BJ (cell line): ENCODE data around the gene OVOL1. TPM values are rescaled to one million over a fixed set of nuclear protein-coding genes. Genes with fewer than 3 reads are reported as not detected.

ENCODE experiments used
- CTCF ChIA-PET: fragments of 350-600 bp; formaldehyde crosslinking; extraction: SDS; loops from one replicate; lab custom pipeline; 2021; ENCODE audit warnings: antibody characterized with exemption, inconsistent platforms; lab: Yijun Ruan, JAX
- POLR2A ChIA-PET: fragments of 300-600 bp; sonication (Branson Sonifier 250); formaldehyde crosslinking; extraction: SDS; loops from one replicate; lab custom pipeline; 2021; ENCODE audit warnings: antibody characterized with exemption; lab: Charles Lee
- DNase-seq: peaks from one replicate; pipeline ENCODE4 v3.0.0-alpha.2; 2011; ENCODE audit warnings: low read depth
- H3K27me3 ChIP-seq: 2 replicates; pipeline ENCODE4 v1.6.0; 2011; ENCODE audit warnings: low read length; ENCODE audit not compliant: control insufficient read depth, insufficient read depth
- H3K36me3 ChIP-seq: 2 replicates; pipeline ENCODE4 v1.5.1; 2011; ENCODE audit warnings: low read length; ENCODE audit not compliant: control insufficient read depth, insufficient read depth
- H3K4me3 ChIP-seq: 2 replicates; pipeline ENCODE4 v1.5.1; 2011; ENCODE audit warnings: low read depth, mild to moderate bottlenecking, control low read depth, low read length
- CTCF ChIP-seq: IDR thresholded peaks from 2 replicates; pipeline ENCODE4 v1.5.1; 2011; ENCODE audit warnings: low read depth, mild to moderate bottlenecking, control low read depth, inconsistent platforms, low read length, moderate library complexity; ENCODE audit not compliant: insufficient read depth
- polyA plus RNA-seq: library from polyadenylated mRNA; depleted of rRNA; stranded (reverse); fragments of >200 nt; gene quantifications from 2 replicates; pipeline ENCODE4 v1.2.3, GENCODE V29; 2011; rRNA removed

Gene OVOL1
- polyA plus RNA-seq, 1 experiment = not detected

- no peak for DNase-seq
- POLR2A ChIA-PET = no interaction called here
- CTCF ChIA-PET = interaction anchor here (0.8 kb wide), 1 partner anchor 11 kb away, joined by 3 read pairs; no protein-coding TSS in a partner anchor
- no peak for TF ChIP-seq CTCF
- H3K36me3 ChIP-seq = no peaks in the 10 kb centered on the region
- H3K27me3 ChIP-seq = no peaks in the 10 kb centered on the region
- no peak overlapping the region for H3K4me3 ChIP-seq
Measured at GRCh38 chr11:65843811-65844210, 56.9 kb downstream of the OVOL1 start.

- Histone ChIP-seq H3K36me3 (no peaks in the 10 kb centered on the region), H3K27me3 (no peaks in the 10 kb centered on the region), H3K4me3 (no peak overlapping the region)
- no peak for TF ChIP-seq CTCF
- CTCF ChIA-PET = interaction anchor here (0.7 to 1.8 kb wide), 2 partner anchors 132 to 141 kb away, joined by 4 to 5 read pairs; partner anchors contain the start of gene KAT5
- POLR2A ChIA-PET = interaction anchor here (0.6 kb wide), 1 partner anchor 1592 kb away, joined by 3 read pairs; no protein-coding TSS in a partner anchor
- DNase-seq = no peak
Measured at GRCh38 chr11:65844231-65844872, 57.5 kb downstream of the OVOL1 start.

Other genes with a start within 250 kb of the OVOL1 start
- gene LTBP3, start 228.7 kb upstream of the OVOL1 start, polyA plus RNA-seq = 37.9 and 77.7 TPM in 2 replicates
- gene ZNRD2, start 216.6 kb upstream of the OVOL1 start, polyA plus RNA-seq = 48.7 and 73.3 TPM in 2 replicates
- gene FAM89B, start 214.5 kb upstream of the OVOL1 start, polyA plus RNA-seq = 38.2 and 56.9 TPM in 2 replicates
- 17.9 and 30.9 TPM in 2 replicates for gene EHBP1L1, start 211.0 kb upstream of the OVOL1 start, polyA plus RNA-seq
- gene KCNK7, start 191.3 kb upstream of the OVOL1 start, polyA plus RNA-seq = 0.06 and 0.07 TPM in 2 replicates
- 11.7 and 18.1 TPM in 2 replicates for gene MAP3K11, start 172.8 kb upstream of the OVOL1 start, polyA plus RNA-seq
- 9.8 and 19.7 TPM in 2 replicates for gene PCNX3, start 171.3 kb upstream of the OVOL1 start, polyA plus RNA-seq
- gene SIPA1, start 149.0 kb upstream of the OVOL1 start, polyA plus RNA-seq = 13.4 and 21.6 TPM in 2 replicates
- 27.6 and 46.2 TPM in 2 replicates for gene RELA, start 124.1 kb upstream of the OVOL1 start, polyA plus RNA-seq
- 31.4 and 50.9 TPM in 2 replicates for gene KAT5, start 74.8 kb upstream of the OVOL1 start, polyA plus RNA-seq
- gene RNASEH2C, start 66.3 kb upstream of the OVOL1 start, polyA plus RNA-seq = 28.0 and 33.9 TPM in 2 replicates
- 4.6 and 7.5 TPM in 2 replicates for gene AP5B1, start 6.1 kb upstream of the OVOL1 start, polyA plus RNA-seq
- 0.13 and 0.22 TPM in 2 replicates for gene SNX32, start 46.9 kb downstream of the OVOL1 start, polyA plus RNA-seq
- 1,912 and 2,736 TPM in 2 replicates for gene CFL1, start 71.1 kb downstream of the OVOL1 start, polyA plus RNA-seq
- 31.1 and 63.8 TPM in 2 replicates for gene MUS81, start 73.4 kb downstream of the OVOL1 start, polyA plus RNA-seq
- 258 and 497 TPM in 2 replicates for gene EFEMP2, start 85.7 kb downstream of the OVOL1 start, polyA plus RNA-seq
- gene CTSW, start 92.8 kb downstream of the OVOL1 start, polyA plus RNA-seq = 0.15 and 0.21 TPM in 2 replicates
- gene FIBP, start 101.4 kb downstream of the OVOL1 start, polyA plus RNA-seq = 136 and 199 TPM in 2 replicates
- gene CCDC85B, start 103.6 kb downstream of the OVOL1 start, polyA plus RNA-seq = 23.7 and 33.4 TPM in 2 replicates
- gene FOSL1, start 113.3 kb downstream of the OVOL1 start, polyA plus RNA-seq = 8.2 and 10.3 TPM in 2 replicates
- 49.8 and 81.9 TPM in 2 replicates for gene C11orf68, start 132.0 kb downstream of the OVOL1 start, polyA plus RNA-seq
- gene DRAP1, start 132.4 kb downstream of the OVOL1 start, polyA plus RNA-seq = 137 and 141 TPM in 2 replicates
- gene TSGA10IP, start 158.4 kb downstream of the OVOL1 start, polyA plus RNA-seq = not detected in 2 replicates
- gene SART1, start 174.7 kb downstream of the OVOL1 start, polyA plus RNA-seq = 12.0 and 13.2 TPM in 2 replicates
- 24.0 and 27.7 TPM in 2 replicates for gene EIF1AD, start 215.1 kb downstream of the OVOL1 start, polyA plus RNA-seq
- gene BANF1, start 215.4 kb downstream of the OVOL1 start, polyA plus RNA-seq = 210 and 223 TPM in 2 replicates
- gene CST6, start 224.9 kb downstream of the OVOL1 start, polyA plus RNA-seq = 4.8 and 5.9 TPM in 2 replicates
- 0.56 and 0.69 TPM in 2 replicates for gene CATSPER1, start 239.4 kb downstream of the OVOL1 start, polyA plus RNA-seq